ENCODE results near the gene CXXC5.
"Not testable (repeated sequence)": the region's sequence is repeated elsewhere in the genome, so short reads cannot be mapped to it uniquely, and the experiment has no call there.

CXXC5 gene

DNA sequence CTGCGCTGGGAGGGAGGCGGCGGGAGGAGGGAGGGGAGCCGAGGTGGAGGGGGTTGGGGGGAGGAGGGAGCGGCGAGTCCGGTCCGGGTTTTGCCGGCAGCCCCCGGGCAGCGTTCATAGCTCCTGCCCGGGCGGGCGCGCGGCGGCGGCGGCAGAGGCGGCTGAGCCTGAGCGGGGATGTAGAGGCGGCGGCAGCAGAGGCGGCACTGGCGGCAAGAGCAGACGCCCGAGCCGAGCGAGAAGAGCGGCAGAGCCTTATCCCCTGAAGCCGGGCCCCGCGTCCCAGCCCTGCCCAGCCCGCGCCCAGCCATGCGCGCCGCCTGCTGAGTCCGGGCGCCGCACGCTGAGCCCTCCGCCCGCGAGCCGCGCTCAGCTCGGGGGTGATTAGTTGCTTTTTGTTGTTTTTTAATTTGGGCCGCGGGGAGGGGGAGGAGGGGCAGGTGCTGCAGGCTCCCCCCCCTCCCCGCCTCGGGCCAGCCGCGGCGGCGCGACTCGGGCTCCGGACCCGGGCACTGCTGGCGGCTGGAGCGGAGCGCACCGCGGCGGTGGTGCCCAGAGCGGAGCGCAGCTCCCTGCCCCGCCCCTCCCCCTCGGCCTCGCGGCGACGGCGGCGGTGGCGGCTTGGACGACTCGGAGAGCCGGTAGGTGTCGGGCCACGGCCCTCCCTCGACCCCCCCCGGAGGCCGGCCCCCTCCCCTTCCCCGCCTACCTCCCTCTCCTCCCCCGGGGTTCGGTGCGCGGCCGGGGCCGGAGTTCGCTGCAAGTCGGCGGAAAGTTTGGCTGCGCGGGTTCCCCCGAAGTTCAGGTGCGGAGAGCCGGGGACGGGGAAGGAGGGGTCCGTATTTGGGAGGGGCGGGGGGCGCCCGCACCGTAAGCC lies at the start of gene CXXC5:
CXXC5 (plus strand) TSS at position 145 of the 877 bp plus-strand sequence. CDS start 32,175 bp downstream, outside the sequence.
- peak; percentile 31 for DNase-seq

DNA sequence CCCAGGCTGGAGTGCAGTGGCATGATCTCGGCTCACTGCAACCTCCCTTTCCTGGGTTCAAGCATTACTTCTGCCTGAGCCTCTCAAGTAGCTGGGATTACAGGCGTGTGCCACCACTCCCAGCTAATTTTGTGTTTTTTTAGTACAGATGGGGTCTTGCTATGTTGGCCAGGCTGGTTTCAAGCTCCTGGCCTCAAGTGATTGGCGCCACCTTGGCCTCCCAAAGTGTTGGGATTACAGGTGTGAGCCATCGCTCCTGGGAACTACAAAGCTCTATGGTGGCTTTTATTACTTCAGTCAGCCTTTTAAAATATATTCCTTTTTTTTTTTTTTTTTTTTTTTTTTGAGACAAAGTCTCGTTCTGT lies 49.6 kb upstream of the CXXC5 start:
- DNase-seq, result not testable (repeated sequence)

DNA sequence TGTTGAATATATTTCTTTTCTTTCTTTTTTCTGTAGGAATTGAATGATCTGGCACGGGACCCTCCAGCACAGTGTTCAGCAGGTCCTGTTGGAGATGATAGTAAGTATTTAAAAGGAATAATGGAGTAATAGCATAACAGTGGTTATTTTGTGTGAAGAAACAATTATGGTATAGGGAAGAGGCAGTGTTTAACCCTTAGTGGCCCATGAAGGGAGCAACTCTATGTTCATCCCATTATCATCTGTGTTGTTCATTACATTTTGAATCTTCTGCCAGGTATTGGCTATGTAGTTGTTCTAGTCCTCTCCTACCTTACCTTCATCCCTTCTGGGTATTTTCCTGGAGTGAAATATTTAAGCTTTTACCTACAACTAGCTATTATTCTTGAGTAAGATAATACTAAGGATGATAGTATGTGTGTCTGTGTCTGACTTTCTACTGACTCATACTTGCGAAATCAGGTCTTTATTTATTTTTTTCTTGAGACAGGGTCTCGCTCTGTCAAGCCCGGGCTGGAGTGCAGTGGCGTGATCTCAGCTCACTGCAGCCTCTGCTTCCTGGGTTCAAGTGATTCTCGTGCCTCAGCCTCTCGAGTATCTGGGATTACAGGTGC lies 47.7 kb upstream of the CXXC5 start:
- no peak for DNase-seq

- DNase-seq, result no peak
Observed at GRCh38 chr5:139601429-139601828, 46.7 kb upstream of the CXXC5 start.

DNA sequence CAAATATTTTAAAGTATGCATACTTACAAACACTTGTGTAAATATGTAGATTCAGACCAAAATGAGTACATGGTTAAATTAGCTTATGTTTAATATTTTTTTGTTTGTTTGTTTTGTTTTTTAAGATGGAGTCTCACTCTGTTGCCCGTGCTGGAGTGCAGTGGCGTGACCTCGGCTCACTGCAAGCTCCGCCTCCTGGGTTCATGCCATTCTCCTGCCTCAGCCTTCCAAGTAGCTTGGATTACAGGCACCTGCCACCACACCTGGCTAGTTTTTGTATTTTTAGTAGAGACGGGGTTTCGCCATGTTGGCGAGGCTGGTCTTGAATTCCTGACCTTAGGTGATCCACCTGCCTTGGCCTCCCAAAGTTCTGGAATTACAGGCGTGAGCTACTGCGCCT lies 46.2 kb upstream of the CXXC5 start:
- DNase-seq, result not testable (repeated sequence)

- DNase-seq, result no peak
Observed at GRCh38 chr5:139605887-139606286, 42.3 kb upstream of the CXXC5 start.

DNA sequence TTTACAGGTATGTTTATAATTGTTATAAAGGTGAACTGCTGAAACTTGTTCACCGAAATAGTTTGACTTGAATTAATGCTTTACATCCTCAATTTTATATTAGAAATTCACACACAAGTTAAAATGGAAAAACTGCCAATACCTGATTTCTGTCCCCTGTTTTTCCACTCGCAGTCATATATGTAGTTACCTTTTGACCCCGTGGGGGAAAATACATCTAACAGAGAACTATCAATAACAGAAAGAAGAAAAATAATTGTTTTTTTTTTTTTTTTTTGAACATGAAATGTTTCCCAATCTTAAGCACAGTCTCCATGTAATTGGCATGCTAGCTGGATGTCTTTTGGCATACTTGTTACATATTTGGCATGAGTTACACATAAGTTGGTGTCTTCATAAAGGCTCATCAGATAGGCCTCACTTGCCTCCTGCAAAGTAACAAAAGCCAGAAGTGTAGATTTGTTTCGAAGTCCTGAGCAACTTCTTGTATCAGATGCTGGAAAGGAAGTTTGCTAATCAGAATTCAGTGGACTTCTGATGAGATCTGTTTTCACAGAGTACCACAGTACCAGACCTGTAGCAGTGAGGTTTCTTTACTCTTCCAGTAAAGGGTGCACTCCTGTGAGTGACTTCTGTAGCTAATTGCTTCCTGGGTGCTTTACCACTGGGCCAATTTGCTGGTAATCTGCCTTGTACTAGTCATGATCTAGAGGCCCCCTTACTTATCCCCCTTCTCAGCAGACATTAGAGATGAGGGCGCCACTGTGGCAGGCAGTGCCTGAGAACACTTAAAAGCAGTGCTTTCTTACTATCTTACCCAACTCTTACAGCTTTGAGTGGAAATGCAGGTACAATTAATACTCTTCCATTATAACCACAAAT lies 36.2 kb upstream of the CXXC5 start:
- no peak for DNase-seq

- DNase-seq, result no peak
Observed at GRCh38 chr5:139619861-139620260, 28.3 kb upstream of the CXXC5 start.

GRCh38 chr5:139625398-139625797 lies 22.8 kb upstream of the CXXC5 start:
- DNase-seq, result not testable (repeated sequence)

GRCh38 chr5:139630855-139631254 lies 17.3 kb upstream of the CXXC5 start:
- no peak for DNase-seq

GRCh38 chr5:139631520-139632165 lies 16.5 kb upstream of the CXXC5 start:
- DNase-seq, result no peak

GRCh38 chr5:139633295-139634027 lies 14.7 kb upstream of the CXXC5 start:
- peak; percentile 48 for DNase-seq

DNA sequence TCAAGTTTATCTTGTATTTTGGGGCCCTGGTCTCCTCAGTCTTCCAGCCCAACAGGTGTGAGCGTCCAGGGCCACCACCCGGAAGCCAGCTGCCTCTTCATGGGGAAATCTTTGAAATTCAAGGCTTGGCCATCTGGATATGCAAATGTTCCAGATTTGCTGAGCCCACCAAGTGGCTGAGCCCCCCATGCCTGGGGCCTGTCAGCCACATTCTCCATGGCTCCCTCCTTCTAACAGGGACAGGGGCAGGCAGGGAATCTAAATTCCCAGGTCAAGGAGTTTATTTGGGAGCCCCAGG lies 14.2 kb upstream of the CXXC5 start:
- DNase-seq, result no peak

DNA sequence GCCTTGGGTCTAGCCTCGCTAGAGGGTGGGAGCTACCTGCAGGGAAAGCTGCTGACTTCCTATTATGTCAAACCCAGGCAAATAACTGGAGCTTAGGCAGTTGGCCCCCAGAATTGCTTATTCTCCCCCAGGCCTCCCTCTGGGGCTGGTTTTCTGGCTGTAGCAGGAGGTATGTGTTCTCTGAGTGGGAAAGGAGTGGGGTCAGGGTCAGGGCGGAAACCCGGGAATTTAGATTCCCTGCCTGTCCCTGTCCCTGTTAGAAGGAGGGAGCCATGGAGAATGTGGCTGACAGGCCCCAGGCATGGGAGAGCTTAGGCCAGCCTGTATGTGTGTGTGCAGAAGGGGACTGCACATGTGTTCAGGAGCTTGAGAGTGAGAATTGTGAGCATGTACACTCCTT lies 13.6 kb upstream of the CXXC5 start:
- DNase-seq, result no peak

DNA sequence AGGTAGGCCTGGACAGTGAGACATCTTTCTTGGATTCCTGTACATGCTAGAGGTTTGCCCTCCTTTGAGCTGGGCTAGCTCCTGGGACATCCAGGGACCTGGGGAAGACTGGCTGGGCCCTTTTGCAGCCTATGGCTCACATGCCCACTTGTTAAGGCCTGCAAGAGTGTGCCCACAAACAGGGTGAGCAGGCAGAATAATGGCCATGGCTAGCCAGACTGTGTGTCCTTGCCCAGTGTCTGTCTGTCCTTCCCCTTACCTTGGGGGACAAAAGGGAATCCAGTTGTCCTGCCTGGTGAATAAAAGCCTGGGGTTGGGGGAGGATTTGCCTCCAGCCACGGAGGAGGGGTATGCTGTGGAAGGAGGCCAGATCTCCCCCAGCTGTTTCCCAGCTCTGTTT lies 13.0 kb upstream of the CXXC5 start:
- no peak for DNase-seq

DNA sequence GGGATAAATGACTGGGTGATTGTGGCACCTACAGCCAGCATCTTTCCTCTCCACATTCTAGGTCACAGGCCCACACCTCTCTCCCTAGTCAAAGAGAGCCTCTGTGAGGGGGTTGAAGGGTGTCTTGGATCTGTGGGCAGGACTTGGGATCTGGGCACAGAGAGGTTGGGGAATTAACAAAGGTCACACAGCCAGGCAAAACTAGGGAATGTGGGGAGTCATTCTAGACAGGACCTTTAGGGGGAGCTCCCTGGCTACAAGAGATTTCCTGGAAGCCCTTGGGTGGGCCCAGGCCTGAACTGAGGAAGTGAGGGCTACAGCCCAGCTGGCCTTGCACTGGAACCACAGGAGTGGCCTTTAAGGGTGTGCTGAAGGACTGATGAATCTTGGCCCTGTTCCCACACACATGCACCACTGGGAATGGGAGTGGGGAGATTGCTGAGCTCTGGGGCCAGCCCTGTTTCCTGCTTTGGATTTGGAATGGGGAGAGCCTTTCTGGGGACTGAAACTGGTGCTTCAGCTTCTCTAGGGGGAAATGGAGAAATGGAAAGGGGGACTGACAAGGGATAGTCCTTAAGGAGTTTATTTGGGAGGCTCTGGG lies 12.4 kb upstream of the CXXC5 start:
- no peak for DNase-seq

DNA sequence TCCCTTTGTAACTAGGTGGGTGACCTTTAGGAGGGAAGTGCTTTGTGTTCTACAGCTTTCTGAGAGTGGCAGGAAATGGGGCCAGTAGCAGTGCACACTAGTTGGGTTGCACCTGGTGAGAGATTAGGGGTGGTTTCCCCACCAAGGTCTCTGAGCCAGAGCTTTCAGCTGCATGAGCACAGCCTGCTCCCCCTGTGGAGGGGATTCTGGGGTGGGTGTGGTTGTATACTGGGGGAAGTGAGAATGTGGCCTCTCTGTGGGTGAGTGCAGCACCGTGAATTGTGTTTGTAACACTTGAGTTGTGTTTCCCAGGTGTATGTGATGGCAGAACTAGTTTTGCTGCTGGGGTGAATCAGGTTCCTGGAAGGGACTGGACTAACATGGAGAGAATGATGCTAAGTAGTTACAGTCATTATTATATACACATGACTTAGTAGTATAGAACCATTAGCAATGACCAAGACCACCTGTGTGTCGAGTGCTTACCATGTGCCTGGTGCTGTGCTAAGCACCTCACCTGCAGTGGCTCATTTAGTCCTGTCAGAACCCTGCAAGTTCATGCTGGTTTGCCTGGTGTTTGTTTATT lies 11.8 kb upstream of the CXXC5 start:
- peak; percentile 33 for DNase-seq

DNA sequence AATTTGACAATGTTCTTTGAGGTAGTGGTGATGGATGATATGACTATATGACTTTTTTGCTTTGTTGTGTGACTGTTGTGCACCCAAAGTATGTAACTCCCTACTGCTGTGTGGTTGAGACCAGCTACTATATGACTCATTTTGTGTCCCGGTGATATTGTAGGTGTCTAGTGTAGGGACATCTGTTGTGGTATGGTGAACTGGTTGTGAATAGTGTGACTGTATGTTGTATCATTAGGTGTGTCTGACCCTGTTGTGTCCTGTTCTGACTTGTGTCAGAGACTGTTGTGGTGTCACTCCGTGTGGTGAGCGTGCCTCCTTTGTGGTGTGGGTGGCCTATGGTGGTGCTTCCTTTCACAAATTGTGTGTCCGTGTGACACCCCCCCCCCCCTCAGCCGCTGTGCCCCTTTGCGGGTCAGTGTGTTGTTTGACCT lies 11.2 kb upstream of the CXXC5 start:
- peak; percentile 41 for DNase-seq

- DNase-seq, result peak; percentile 41
Observed at GRCh38 chr5:139637438-139638089, 10.6 kb upstream of the CXXC5 start.

GRCh38 chr5:139638090-139638735 lies 9.9 kb upstream of the CXXC5 start:
- no peak for DNase-seq

Data from stimulated activated naive CD4-positive, alpha-beta T cell treated with Interleukin-2 at 50 U/mL for 16 hours (primary cell).